SU-DHL-6 (cell line): ENCODE data around the gene ARMC10.

Source experiments
- EZH2phosphoT487 ChIP-seq: fragments of 200-600 bp; sonication (generic), shearing (Covaris generic); conservative IDR thresholded peaks from 2 replicates; pipeline ENCODE4 v1.6.1; 2018; ENCODE audit warnings: mild to moderate bottlenecking, antibody characterized with exemption, low read length, moderate library complexity, mixed read lengths
- TF ChIP-seq, protein P1 (sequence below): fragments of 200-600 bp; sonication (generic); IDR thresholded peaks from one replicate; pipeline ENCODE4 v1.5.1; 2017; ENCODE audit warnings: antibody characterized with exemption, mild to moderate bottlenecking, low read length, moderate library complexity; ENCODE audit not compliant: insufficient read depth, poor library complexity, severe bottlenecking

DNA sequence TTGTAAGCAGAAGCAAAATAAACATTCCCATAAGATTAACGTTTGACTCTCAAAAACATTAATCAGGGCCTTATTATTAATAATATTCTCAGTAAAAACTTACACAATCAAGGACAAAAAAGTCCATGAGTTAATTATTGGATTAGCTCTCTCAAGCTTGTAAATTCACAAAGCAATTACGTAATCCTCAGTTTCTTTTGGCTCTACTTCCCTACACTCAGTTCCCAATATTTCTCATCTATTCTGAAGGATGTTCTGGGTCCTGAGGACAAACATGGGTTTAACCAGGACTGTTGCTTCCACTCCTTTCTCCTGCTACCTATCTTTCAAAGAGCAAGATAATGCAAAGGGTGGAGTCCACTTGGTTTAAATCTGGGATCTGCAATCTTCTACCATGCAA lies 15.5 kb upstream of the ARMC10 start:
- TF ChIP-seq, protein P1, sequence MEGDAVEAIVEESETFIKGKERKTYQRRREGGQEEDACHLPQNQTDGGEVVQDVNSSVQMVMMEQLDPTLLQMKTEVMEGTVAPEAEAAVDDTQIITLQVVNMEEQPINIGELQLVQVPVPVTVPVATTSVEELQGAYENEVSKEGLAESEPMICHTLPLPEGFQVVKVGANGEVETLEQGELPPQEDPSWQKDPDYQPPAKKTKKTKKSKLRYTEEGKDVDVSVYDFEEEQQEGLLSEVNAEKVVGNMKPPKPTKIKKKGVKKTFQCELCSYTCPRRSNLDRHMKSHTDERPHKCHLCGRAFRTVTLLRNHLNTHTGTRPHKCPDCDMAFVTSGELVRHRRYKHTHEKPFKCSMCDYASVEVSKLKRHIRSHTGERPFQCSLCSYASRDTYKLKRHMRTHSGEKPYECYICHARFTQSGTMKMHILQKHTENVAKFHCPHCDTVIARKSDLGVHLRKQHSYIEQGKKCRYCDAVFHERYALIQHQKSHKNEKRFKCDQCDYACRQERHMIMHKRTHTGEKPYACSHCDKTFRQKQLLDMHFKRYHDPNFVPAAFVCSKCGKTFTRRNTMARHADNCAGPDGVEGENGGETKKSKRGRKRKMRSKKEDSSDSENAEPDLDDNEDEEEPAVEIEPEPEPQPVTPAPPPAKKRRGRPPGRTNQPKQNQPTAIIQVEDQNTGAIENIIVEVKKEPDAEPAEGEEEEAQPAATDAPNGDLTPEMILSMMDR: no peak
- no peak for TF ChIP-seq EZH2phosphoT487
